MCF 10A (cell line): ENCODE measurements around the gene CCDC57. TPM values are rescaled to one million over a fixed set of nuclear protein-coding genes. Genes with fewer than 3 reads are reported as not detected.

Source experiments
- BruUV-seq: library from RNA; stranded (reverse); fragments of 400-500 nt; replicated peaks from 2 replicates; lab custom pipeline; 2021; lab: Mats Ljungman, UMichigan
- CTCF ChIA-PET: fragments of 300-600 bp; sonication (Branson Sonifier 250); formaldehyde crosslinking; extraction: SDS; loops from one replicate; lab custom pipeline; 2021; ENCODE audit warnings: antibody characterized with exemption, inconsistent platforms; lab: Yijun Ruan, JAX
- POLR2A ChIA-PET: fragments of 300-600, 350-650 bp; sonication (Branson Sonifier 250); formaldehyde crosslinking; extraction: SDS; loops from one replicate; lab custom pipeline; 2020; ENCODE audit warnings: antibody characterized with exemption, inconsistent platforms; lab: Yijun Ruan, JAX
- DNase-seq: peaks from one replicate; pipeline ENCODE4 v3.0.0-alpha.2; 2018; ENCODE audit not compliant: unreplicated experiment
- H3K27ac Mint-ChIP-seq: one replicate; pipeline ENCODE4 v1.8.0; 2022; ENCODE audit warnings: mild to moderate bottlenecking, low read depth, mixed read lengths; ENCODE audit not compliant: unreplicated experiment
- H3K27me3 Mint-ChIP-seq: one replicate; pipeline ENCODE4 v1.8.0; 2022; ENCODE audit warnings: mixed read lengths; ENCODE audit not compliant: insufficient read depth, unreplicated experiment
- H3K36me3 Mint-ChIP-seq: one replicate; pipeline ENCODE4 v1.8.0; 2022; ENCODE audit warnings: mild to moderate bottlenecking, moderate library complexity, mixed read lengths; ENCODE audit not compliant: insufficient read depth, unreplicated experiment
- H3K4me1 Mint-ChIP-seq: one replicate; pipeline ENCODE4 v1.8.0; 2022; ENCODE audit warnings: mixed read lengths; ENCODE audit not compliant: insufficient read depth, unreplicated experiment
- H3K4me3 Mint-ChIP-seq: one replicate; pipeline ENCODE4 v1.8.0; 2022; ENCODE audit warnings: mild to moderate bottlenecking, moderate library complexity, mixed read lengths; ENCODE audit not compliant: unreplicated experiment
- H3K9me3 Mint-ChIP-seq: one replicate; pipeline ENCODE4 v1.8.0; 2022; ENCODE audit warnings: mixed read lengths; ENCODE audit not compliant: unreplicated experiment
- intact Hi-C: fragments of 100-400 bp; cut with micrococcal nuclease; formaldehyde crosslinking; loops from 2 replicates; pipeline ENCODE4 v1.14.1; 2022
- total RNA-seq: library from RNA; stranded (reverse); gene quantifications from 2 replicates; pipeline ENCODE4 v1.2.3, GENCODE V29; 2022
- TF ChIP-seq, protein P1 (sequence below): fragments of 200-600 bp; IDR thresholded peaks from one replicate; pipeline ENCODE4 v1.8.0; 2022; ENCODE audit warnings: antibody characterized with exemption, mild to moderate bottlenecking; ENCODE audit not compliant: unreplicated experiment

Gene CCDC57
- total RNA-seq, 1 experiment from 2014 or later, result 86.8 TPM

DNA sequence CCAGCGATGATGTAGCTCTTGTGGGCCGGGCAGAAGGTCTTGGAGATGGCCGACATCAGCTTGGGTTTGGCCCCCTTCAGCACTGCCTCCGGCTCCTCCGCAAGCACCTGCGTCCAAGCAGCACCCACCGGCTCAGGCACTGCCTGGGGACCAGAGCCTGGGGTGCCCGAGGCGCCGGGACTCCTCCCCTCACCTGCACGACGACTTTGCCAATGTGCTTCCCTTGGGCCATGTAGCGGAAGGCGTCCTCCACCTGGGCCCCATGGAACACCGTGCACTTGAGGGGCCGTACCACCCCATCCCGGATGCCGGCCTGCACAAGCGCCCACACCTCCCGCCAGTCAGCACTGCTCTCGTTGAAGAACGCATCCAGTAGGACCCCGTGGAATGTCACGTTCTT lies 129.6 kb downstream of the CCDC57 start:
- Mint-ChIP-seq H3K27ac (no peak overlapping the region), H3K4me1 (no peaks in the 10 kb centered on the region), H3K9me3 (no peaks in the 10 kb centered on the region), H3K27me3 (no peaks in the 10 kb centered on the region), H3K4me3 (no peak overlapping the region), H3K36me3 (peaks cover 89% of the 10 kb centered on the region)
- TF ChIP-seq, protein P1, sequence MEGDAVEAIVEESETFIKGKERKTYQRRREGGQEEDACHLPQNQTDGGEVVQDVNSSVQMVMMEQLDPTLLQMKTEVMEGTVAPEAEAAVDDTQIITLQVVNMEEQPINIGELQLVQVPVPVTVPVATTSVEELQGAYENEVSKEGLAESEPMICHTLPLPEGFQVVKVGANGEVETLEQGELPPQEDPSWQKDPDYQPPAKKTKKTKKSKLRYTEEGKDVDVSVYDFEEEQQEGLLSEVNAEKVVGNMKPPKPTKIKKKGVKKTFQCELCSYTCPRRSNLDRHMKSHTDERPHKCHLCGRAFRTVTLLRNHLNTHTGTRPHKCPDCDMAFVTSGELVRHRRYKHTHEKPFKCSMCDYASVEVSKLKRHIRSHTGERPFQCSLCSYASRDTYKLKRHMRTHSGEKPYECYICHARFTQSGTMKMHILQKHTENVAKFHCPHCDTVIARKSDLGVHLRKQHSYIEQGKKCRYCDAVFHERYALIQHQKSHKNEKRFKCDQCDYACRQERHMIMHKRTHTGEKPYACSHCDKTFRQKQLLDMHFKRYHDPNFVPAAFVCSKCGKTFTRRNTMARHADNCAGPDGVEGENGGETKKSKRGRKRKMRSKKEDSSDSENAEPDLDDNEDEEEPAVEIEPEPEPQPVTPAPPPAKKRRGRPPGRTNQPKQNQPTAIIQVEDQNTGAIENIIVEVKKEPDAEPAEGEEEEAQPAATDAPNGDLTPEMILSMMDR, result no peak
- CTCF ChIA-PET, result interaction anchor here (0.6 kb wide), 1 partner anchor 72 kb away, joined by 3 read pairs; no protein-coding TSS in a partner anchor
- BruUV-seq, result no TSS peak
- intact Hi-C loops, result no loop called here
- POLR2A ChIA-PET, result no interaction called here
- DNase-seq, result no peak

DNA sequence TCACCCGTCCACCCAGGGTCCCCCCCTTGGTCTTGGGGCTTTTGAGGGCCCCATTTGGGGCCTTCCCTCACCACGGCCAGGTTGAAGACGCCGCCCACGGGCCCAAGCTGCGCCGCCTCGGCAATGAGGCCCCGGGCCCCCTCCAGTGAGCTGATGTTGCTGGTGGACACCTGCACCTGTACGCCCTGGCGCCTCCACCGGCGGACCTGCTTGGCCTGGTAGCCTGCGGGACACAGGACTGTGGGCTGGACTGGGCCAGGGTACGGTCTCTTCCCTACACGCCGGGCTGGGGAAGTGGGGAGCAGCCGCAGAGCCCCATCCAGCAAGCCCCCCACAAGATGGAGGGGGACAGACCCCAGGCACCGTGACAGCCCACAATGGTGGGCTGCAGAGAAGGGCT lies 130.2 kb downstream of the CCDC57 start:
- DNase-seq, result no peak
- H3K9me3 Mint-ChIP-seq, result no peaks in the 10 kb centered on the region
- ChIA-PET POLR2A (no interaction called here), CTCF (no interaction called here)
- no peak overlapping the region for H3K4me3 Mint-ChIP-seq
- H3K36me3 Mint-ChIP-seq, result peaks cover 89% of the 10 kb centered on the region
- intact Hi-C loops, result no loop called here
- no TSS peak for BruUV-seq
- H3K27me3 Mint-ChIP-seq, result no peaks in the 10 kb centered on the region
- H3K27ac Mint-ChIP-seq, result no peak overlapping the region
- no peaks in the 10 kb centered on the region for H3K4me1 Mint-ChIP-seq
- TF ChIP-seq, protein P1, result no peak

DNA sequence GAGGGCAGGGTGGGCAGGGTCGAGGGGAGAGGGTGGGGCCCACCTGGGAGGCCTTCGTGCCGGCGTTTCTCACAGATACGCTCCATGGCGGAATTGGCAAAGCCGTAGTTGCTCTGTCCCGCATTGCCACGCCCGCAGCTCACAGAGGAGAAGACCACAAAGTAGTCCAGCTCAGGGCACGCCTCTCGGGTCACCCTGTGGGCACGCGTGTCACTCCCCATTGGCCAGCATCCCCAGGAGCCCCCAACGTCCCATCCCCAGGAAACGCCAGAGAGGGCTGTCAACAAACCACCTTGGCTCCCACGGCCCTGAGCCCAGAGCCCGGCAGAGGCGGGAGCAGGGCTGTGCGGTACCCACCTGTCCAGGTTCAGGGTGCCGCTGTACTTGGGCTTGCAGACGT lies 130.7 kb downstream of the CCDC57 start:
- Mint-ChIP-seq H3K4me3 (no peak overlapping the region), H3K4me1 (no peaks in the 10 kb centered on the region), H3K36me3 (peaks cover 87% of the 10 kb centered on the region), H3K9me3 (no peaks in the 10 kb centered on the region), H3K27me3 (no peaks in the 10 kb centered on the region), H3K27ac (no peak overlapping the region)
- no TSS peak for BruUV-seq
- DNase-seq, result no peak
- intact Hi-C loops, result no loop called here
- TF ChIP-seq, protein P1, result no peak
- POLR2A ChIA-PET, result no interaction called here
- CTCF ChIA-PET, result no interaction called here

DNA sequence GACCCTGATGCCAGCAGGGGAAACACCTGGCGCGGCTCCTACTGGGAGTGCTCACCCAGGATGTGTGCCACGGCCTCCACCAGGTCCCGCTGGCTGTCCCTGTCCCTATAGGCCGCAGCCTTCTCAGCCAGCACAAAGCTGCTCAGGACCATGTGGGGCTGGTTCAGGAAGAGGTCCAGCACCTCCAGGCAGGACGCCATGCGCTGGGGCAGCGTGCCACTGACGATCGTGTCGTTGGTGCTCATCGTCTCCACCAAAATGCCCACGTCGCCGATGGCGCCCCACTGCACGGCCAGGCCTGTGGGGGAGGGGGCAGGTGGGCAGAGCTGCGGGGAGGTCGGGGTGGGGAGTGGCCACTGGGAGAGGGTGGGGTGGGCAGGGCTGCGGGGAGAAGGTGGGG lies 131.1 kb downstream of the CCDC57 start:
- H3K27me3 Mint-ChIP-seq, result no peaks in the 10 kb centered on the region
- CTCF ChIA-PET, result no interaction called here
- H3K36me3 Mint-ChIP-seq, result peaks cover 87% of the 10 kb centered on the region

More for the DNA sequence above, 131.1 kb downstream of the CCDC57 start:
- TF ChIP-seq, protein P1, result no peak
- intact Hi-C loops, result no loop called here
- no peaks in the 10 kb centered on the region for H3K9me3 Mint-ChIP-seq
- H3K4me1 Mint-ChIP-seq, result no peaks in the 10 kb centered on the region
- DNase-seq, result no peak
- H3K4me3 Mint-ChIP-seq, result no peak overlapping the region
- POLR2A ChIA-PET, result interaction anchor here (1.0 kb wide), 1 partner anchor 53 kb away, joined by 3 read pairs; no protein-coding TSS in a partner anchor
- no peak overlapping the region for H3K27ac Mint-ChIP-seq
- BruUV-seq, result no TSS peak
